Nasal cavity respiratory epithelium epithelial cell of viscerocranial mucosa (primary cell): Measurements from ENCODE around the gene PFKM. TPM values are rescaled to one million over a fixed set of nuclear protein-coding genes. Genes with fewer than 3 reads are reported as not detected.

ENCODE experiments used
- total RNA-seq: library from RNA; depleted of rRNA; stranded (reverse); fragments of >200 nt; gene quantifications from 2 replicates; pipeline ENCODE4 v1.2.3, GENCODE V29; 2014

PFKM gene
- total RNA-seq: 32.8 and 57.4 TPM in 2 replicates

GRCh38 chr12:48119078-48119833 is at the start of gene PFKM:
Gene PFKM, plus strand, starts transcription at chr12:48119364. Its CDS starts 3,411 bp downstream, at chr12:48122775.

GRCh38 chr12:48105867-48106680 is 13.1 kb upstream of the PFKM start, which contains the start of gene SENP1:
Gene SENP1, minus strand, starts transcription at chr12:48106079. Its CDS starts 4,607 bp downstream, at chr12:48101472.

GRCh38 chr12:48157018-48157888 is 38.1 kb downstream of the PFKM start, which contains the start of gene ASB8:
Gene ASB8, minus strand, starts transcription at chr12:48157515. Its CDS starts 4,019 bp downstream, at chr12:48153496.

GRCh38 chr12:48183091-48183875 is 64.1 kb downstream of the PFKM start, which contains the start of gene CCDC184:
Gene CCDC184, plus strand, starts transcription at chr12:48183644. Its CDS starts 479 bp downstream, at chr12:48184123.

Other genes with a start within 250 kb of the PFKM start
- 6.8 and 12.4 TPM in 2 replicates for gene VDR, start 214.4 kb upstream of the PFKM start, total RNA-seq
- 45.1 and 83.4 TPM in 2 replicates for gene TMEM106C, start 155.8 kb upstream of the PFKM start, total RNA-seq
- gene COL2A1, start 114.9 kb upstream of the PFKM start, total RNA-seq: 0.07 TPM in 1 of 2 replicates, not detected in the other
- gene SENP1, start 13.3 kb upstream of the PFKM start, total RNA-seq: 13.7 and 15.4 TPM in 2 replicates
- 10.3 and 12.2 TPM in 2 replicates for gene ASB8, start 38.2 kb downstream of the PFKM start, total RNA-seq
- gene CCDC184, start 64.3 kb downstream of the PFKM start, total RNA-seq: not detected in 2 replicates
- not detected in 2 replicates for gene OR10AD1, start 83.9 kb downstream of the PFKM start, total RNA-seq
- 14.4 and 15.1 TPM in 2 replicates for gene ZNF641, start 231.6 kb downstream of the PFKM start, total RNA-seq